Fibroblast of the aortic adventitia (primary cell): ENCODE measurements around the gene TLR4. TPM values are rescaled to one million over a fixed set of nuclear protein-coding genes. Genes with fewer than 3 reads are reported as not detected.

Experiments used
- DNase-seq: peaks from one replicate; pipeline ENCODE4 v3.0.0-alpha.2; 2010; ENCODE audit warnings: low read depth
- H3K4me3 ChIP-seq: 2 replicates; pipeline ENCODE4 v1.5.1; 2011; ENCODE audit warnings: low read depth, mild to moderate bottlenecking, control low read depth, low read length, moderate library complexity
- total RNA-seq: library from RNA; depleted of rRNA; stranded (reverse); fragments of >200 nt; gene quantifications from 2 replicates; pipeline ENCODE4 v1.2.3, GENCODE V29; 2012; ENCODE audit warnings: low replicate concordance
- TF ChIP-seq, protein P1 (sequence below): IDR thresholded peaks from 2 replicates; pipeline ENCODE4 v1.5.1; 2011; ENCODE audit warnings: mild to moderate bottlenecking, low read length, control low read depth, inconsistent platforms; ENCODE audit not compliant: insufficient read depth

The TLR4 gene
- total RNA-seq, 1 donor, result 16.8 TPM

GRCh38 chr9:117672369-117672768, 31.8 kb upstream of the TLR4 start:
- H3K4me3 ChIP-seq, result no peak overlapping the region
- DNase-seq, result peak; percentile 60
- TF ChIP-seq, protein P1, sequence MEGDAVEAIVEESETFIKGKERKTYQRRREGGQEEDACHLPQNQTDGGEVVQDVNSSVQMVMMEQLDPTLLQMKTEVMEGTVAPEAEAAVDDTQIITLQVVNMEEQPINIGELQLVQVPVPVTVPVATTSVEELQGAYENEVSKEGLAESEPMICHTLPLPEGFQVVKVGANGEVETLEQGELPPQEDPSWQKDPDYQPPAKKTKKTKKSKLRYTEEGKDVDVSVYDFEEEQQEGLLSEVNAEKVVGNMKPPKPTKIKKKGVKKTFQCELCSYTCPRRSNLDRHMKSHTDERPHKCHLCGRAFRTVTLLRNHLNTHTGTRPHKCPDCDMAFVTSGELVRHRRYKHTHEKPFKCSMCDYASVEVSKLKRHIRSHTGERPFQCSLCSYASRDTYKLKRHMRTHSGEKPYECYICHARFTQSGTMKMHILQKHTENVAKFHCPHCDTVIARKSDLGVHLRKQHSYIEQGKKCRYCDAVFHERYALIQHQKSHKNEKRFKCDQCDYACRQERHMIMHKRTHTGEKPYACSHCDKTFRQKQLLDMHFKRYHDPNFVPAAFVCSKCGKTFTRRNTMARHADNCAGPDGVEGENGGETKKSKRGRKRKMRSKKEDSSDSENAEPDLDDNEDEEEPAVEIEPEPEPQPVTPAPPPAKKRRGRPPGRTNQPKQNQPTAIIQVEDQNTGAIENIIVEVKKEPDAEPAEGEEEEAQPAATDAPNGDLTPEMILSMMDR, result no peak

- TF ChIP-seq, protein P1, result no peak
These were observed 26.6 kb upstream of the TLR4 start for GRCh38 chr9:117677572-117677971.

DNA sequence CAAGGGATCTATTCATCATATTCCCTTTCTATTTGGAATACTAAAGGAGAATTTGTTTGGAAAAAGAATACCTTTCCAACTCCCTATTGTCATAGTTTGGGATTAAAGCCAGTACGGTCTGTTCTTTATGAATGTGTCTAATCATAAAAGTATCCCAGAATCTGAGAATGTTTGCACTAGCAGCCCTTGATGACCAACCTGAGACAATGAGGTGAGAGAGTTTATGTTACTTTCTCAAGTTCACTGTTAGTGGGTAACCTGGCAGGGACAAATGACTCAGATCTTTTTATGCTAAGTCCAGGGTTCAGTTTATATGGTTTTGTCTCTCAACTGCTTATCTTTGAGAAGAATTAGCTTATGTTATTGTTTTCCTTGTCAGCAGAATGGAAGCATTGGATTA, 25.3 kb upstream of the TLR4 start:
- peak overlapping the region; percentile 4 for H3K4me3 ChIP-seq
- peak; percentile 71 for DNase-seq
- TF ChIP-seq, protein P1, result no peak

More at GRCh38 chr9:117677572-117677971, 26.6 kb upstream of the TLR4 start:
- no peak overlapping the region for H3K4me3 ChIP-seq
- DNase-seq, result peak; percentile 23

GRCh38 chr9:117679416-117679815, 24.8 kb upstream of the TLR4 start:
- peak; percentile 17 for DNase-seq
- TF ChIP-seq, protein P1, result no peak
- peak overlapping the region; percentile 4 for H3K4me3 ChIP-seq

DNA sequence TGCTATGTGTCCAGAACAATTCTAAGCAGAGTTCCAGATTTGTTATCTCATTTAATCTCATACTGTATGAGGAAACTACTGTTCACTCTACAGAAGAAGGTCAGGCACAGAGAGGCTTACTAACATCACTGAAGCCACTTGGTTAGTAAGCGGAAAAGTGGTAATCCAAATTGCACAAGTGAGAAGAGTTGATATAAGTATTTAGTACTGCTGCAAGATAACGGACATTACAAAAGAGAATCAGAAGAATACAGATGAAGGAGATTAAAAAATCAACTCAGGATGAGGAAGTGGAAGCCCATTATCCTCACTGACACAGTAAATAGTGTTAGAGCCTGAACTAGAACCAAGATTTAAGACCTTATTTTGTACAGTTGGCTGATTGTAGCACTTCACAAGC, 22.3 kb upstream of the TLR4 start:
- no peak for DNase-seq
- no peak overlapping the region for H3K4me3 ChIP-seq
- TF ChIP-seq, protein P1, result no peak

DNA sequence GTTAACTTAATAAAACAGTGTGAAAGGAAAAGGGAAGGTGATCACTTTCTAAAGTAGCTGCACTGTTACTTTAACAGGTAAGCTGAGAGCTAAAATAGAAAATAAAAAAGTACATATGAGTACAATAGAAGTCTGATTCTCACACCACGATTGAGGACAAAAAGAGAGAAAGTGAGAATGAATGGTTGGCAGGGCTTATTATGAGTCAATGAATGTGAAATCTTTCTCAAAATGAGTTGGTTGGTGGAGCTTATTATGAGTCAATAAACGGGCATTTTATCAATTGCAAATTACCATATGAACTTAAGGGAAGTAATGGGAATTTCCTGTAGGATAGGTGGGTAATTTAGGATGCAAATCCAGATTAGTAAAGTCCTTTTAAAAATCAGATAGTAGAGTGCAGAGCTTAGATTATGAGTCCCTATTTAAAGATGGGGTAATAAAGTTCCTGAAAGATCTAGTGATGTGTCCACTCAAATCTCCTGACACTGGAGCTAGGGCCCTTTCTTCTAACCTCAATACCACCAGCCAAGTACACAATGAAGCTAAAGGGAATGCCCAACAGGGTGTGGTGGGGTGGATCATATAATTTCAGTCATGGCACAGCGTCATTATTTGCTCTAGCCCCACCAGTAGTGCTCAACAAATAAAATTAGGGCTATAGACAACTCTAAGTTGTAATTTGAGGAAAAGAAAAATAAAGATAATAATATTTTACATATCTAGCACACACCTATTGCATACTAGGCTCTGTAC, 21.1 kb upstream of the TLR4 start:
- TF ChIP-seq, protein P1, result no peak
- peak; percentile 73 for DNase-seq
- H3K4me3 ChIP-seq, result no peak overlapping the region

GRCh38 chr9:117687532-117687931, 16.7 kb upstream of the TLR4 start:
- TF ChIP-seq, protein P1, result no peak
- no peak overlapping the region for H3K4me3 ChIP-seq
- DNase-seq, result no peak
